WTC11 (cell line): Measurements from ENCODE around the gene MAB21L3.

ENCODE experiments used
- CREB1 ChIP-seq: sonication (generic); formaldehyde crosslinking; IDR thresholded peaks from 2 replicates; pipeline ENCODE4 v1.8.0; 2023; ENCODE audit warnings: mild to moderate bottlenecking, missing genetic modification reagents
- ELF4 ChIP-seq: sonication (generic); formaldehyde crosslinking; IDR thresholded peaks from 2 replicates; pipeline ENCODE4 v1.8.1; 2022; ENCODE audit warnings: low read depth, mild to moderate bottlenecking, moderate library complexity, missing genetic modification reagents
- FOXJ3 ChIP-seq: sonication (generic); formaldehyde crosslinking; IDR thresholded peaks from 2 replicates; pipeline ENCODE4 v1.9.0; 2021; ENCODE audit warnings: missing genetic modification reagents, mild to moderate bottlenecking, borderline replicate concordance
- GABPB1 ChIP-seq: sonication (generic); formaldehyde crosslinking; IDR thresholded peaks from 2 replicates; pipeline ENCODE4 v1.8.1; 2023; ENCODE audit warnings: mild to moderate bottlenecking, missing genetic modification reagents
- NFYB ChIP-seq: sonication (generic); formaldehyde crosslinking; conservative IDR thresholded peaks from 2 replicates; pipeline ENCODE4 v1.8.0; 2022; ENCODE audit warnings: low read depth, missing genetic modification reagents
- PRRX2 ChIP-seq: fragments of 250-450 bp; sonication (Bioruptor Pico); IDR thresholded peaks from 2 replicates; pipeline ENCODE4 v1.8.0; 2021; ENCODE audit warnings: mild to moderate bottlenecking
- SMAD3 ChIP-seq: sonication (generic); formaldehyde crosslinking; IDR thresholded peaks from 2 replicates; pipeline ENCODE4 v1.8.0; 2022; ENCODE audit warnings: missing genetic modification reagents, mild to moderate bottlenecking, borderline replicate concordance
- ZNF138 ChIP-seq: sonication (generic); formaldehyde crosslinking; conservative IDR thresholded peaks from 2 replicates; pipeline ENCODE4 v1.8.1; 2022; ENCODE audit warnings: mild to moderate bottlenecking, moderate library complexity, missing genetic modification reagents
- TF ChIP-seq, protein P1 (sequence below): fragments of 200-600 bp; IDR thresholded peaks from 2 replicates; pipeline ENCODE4 v1.8.0; 2022; ENCODE audit warnings: antibody characterized with exemption
- TF ChIP-seq, protein P2 (sequence below): fragments of 250-450 bp; sonication (Bioruptor Pico); IDR thresholded peaks from 2 replicates; pipeline ENCODE4 v1.9.0; 2021; ENCODE audit warnings: mild to moderate bottlenecking, borderline replicate concordance
- TF ChIP-seq, protein P3 (sequence below): sonication (generic); formaldehyde crosslinking; IDR thresholded peaks from 2 replicates; pipeline ENCODE4 v1.8.0; 2022; ENCODE audit warnings: mild to moderate bottlenecking, missing genetic modification reagents

DNA sequence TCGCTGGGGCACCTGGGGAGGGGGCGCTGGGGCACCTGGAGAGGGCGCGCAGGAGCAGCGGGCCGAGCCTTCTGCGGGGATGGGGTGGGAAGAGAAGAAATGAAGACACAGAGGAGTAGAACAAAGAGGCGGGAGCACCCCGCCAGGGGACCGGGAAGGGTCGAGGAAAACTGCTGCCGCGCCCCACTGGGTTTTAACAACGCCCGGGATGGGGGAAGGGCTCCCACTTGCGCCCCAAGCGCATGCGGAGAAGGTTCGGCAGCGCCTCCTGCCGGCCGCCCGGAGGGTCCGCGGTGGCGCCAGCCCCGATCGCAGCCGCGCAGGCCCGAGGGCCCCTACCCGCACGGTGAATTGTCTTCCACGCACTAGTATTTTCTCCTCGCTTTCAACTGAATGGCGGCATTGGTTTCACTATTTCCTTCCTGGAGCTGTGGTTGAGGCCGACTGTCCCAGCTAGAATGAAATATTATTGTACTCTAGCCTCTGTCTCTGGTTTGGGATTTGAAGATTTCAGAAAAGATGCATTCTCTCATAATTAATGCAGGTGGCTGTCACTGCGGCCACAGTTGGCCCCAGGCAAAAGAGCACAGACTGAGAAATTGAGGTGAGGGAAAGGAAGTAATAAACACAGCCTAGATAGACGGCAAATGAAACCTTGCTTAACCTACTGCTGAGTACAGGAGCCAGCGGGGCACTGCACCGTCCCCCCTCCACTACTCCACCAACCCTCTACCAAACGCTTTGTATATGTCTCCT is 57.3 kb downstream of the MAB21L3 start:
- no peak for TF ChIP-seq ELF4 (CRISPR knock-in tag)
- TF ChIP-seq, protein P1, sequence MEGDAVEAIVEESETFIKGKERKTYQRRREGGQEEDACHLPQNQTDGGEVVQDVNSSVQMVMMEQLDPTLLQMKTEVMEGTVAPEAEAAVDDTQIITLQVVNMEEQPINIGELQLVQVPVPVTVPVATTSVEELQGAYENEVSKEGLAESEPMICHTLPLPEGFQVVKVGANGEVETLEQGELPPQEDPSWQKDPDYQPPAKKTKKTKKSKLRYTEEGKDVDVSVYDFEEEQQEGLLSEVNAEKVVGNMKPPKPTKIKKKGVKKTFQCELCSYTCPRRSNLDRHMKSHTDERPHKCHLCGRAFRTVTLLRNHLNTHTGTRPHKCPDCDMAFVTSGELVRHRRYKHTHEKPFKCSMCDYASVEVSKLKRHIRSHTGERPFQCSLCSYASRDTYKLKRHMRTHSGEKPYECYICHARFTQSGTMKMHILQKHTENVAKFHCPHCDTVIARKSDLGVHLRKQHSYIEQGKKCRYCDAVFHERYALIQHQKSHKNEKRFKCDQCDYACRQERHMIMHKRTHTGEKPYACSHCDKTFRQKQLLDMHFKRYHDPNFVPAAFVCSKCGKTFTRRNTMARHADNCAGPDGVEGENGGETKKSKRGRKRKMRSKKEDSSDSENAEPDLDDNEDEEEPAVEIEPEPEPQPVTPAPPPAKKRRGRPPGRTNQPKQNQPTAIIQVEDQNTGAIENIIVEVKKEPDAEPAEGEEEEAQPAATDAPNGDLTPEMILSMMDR, result peak; percentile 85
- TF ChIP-seq ZNF138 (CRISPR knock-in tag), result no peak
- no peak for TF ChIP-seq FOXJ3 (CRISPR knock-in tag)
- no peak for TF ChIP-seq NFYB (CRISPR knock-in tag)
- TF ChIP-seq, protein P2, sequence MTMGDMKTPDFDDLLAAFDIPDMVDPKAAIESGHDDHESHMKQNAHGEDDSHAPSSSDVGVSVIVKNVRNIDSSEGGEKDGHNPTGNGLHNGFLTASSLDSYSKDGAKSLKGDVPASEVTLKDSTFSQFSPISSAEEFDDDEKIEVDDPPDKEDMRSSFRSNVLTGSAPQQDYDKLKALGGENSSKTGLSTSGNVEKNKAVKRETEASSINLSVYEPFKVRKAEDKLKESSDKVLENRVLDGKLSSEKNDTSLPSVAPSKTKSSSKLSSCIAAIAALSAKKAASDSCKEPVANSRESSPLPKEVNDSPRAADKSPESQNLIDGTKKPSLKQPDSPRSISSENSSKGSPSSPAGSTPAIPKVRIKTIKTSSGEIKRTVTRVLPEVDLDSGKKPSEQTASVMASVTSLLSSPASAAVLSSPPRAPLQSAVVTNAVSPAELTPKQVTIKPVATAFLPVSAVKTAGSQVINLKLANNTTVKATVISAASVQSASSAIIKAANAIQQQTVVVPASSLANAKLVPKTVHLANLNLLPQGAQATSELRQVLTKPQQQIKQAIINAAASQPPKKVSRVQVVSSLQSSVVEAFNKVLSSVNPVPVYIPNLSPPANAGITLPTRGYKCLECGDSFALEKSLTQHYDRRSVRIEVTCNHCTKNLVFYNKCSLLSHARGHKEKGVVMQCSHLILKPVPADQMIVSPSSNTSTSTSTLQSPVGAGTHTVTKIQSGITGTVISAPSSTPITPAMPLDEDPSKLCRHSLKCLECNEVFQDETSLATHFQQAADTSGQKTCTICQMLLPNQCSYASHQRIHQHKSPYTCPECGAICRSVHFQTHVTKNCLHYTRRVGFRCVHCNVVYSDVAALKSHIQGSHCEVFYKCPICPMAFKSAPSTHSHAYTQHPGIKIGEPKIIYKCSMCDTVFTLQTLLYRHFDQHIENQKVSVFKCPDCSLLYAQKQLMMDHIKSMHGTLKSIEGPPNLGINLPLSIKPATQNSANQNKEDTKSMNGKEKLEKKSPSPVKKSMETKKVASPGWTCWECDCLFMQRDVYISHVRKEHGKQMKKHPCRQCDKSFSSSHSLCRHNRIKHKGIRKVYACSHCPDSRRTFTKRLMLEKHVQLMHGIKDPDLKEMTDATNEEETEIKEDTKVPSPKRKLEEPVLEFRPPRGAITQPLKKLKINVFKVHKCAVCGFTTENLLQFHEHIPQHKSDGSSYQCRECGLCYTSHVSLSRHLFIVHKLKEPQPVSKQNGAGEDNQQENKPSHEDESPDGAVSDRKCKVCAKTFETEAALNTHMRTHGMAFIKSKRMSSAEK (CRISPR knock-in tag), result no peak
- TF ChIP-seq, protein P3, sequence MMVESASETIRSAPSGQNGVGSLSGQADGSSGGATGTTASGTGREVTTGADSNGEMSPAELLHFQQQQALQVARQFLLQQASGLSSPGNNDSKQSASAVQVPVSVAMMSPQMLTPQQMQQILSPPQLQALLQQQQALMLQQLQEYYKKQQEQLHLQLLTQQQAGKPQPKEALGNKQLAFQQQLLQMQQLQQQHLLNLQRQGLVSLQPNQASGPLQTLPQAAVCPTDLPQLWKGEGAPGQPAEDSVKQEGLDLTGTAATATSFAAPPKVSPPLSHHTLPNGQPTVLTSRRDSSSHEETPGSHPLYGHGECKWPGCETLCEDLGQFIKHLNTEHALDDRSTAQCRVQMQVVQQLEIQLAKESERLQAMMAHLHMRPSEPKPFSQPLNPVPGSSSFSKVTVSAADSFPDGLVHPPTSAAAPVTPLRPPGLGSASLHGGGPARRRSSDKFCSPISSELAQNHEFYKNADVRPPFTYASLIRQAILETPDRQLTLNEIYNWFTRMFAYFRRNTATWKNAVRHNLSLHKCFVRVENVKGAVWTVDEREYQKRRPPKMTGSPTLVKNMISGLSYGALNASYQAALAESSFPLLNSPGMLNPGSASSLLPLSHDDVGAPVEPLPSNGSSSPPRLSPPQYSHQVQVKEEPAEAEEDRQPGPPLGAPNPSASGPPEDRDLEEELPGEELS (CRISPR knock-in tag), result no peak
- TF ChIP-seq SMAD3 (CRISPR knock-in tag), result no peak
- no peak for TF ChIP-seq CREB1
- no peak for TF ChIP-seq GABPB1
- no peak for TF ChIP-seq PRRX2
